HepG2 (cell line): ENCODE measurements around the gene TXNIP. TPM values are rescaled to one million over a fixed set of nuclear protein-coding genes. Genes with fewer than 3 reads are reported as not detected.

Experiments used
- CTCF ChIP-seq: sonication (generic); formaldehyde crosslinking; IDR thresholded peaks from 2 replicates; pipeline ENCODE4 v1.5.0; 2020; ENCODE audit warnings: mild to moderate bottlenecking, missing genetic modification reagents, moderate library complexity
- FOXA1 ChIP-seq, 2 experiments: fragments of 450-650 bp in 1 of 2; sonication (generic) in 1 of 2; formaldehyde crosslinking in 1 of 2; IDR thresholded peaks; 2 replicates each; pipeline versions ENCODE4 v1.4.0 to v1.6.1; 2016 to 2020; ENCODE audit warnings: missing genetic modification reagents in 1 of 2
- KMT2A ChIP-seq: sonication (generic); formaldehyde crosslinking; IDR thresholded peaks from 2 replicates; pipeline ENCODE4 v1.4.0; 2020; ENCODE audit warnings: missing genetic modification reagents
- MAFF ChIP-seq: IDR thresholded peaks from 2 replicates; pipeline ENCODE4 v1.6.1; 2011; ENCODE audit warnings: low read depth, low read length, improper control_type of control experiment
- MATR3 ChIP-seq: sonication (generic); formaldehyde crosslinking; IDR thresholded peaks from 2 replicates; pipeline ENCODE4 v1.4.0; 2020; ENCODE audit warnings: missing genetic modification reagents
- MZF1 ChIP-seq: sonication (generic); formaldehyde crosslinking; IDR thresholded peaks from 2 replicates; pipeline ENCODE4 v1.8.1; 2023; ENCODE audit warnings: mild to moderate bottlenecking, missing genetic modification reagents, borderline replicate concordance
- NCOA1 ChIP-seq: sonication (generic); formaldehyde crosslinking; IDR thresholded peaks from 2 replicates; pipeline ENCODE4 v1.9.0; 2021; ENCODE audit warnings: missing genetic modification reagents
- PBX3 ChIP-seq: sonication (generic); formaldehyde crosslinking; IDR thresholded peaks from 2 replicates; pipeline ENCODE4 v1.8.1; 2023; ENCODE audit warnings: missing genetic modification reagents, inconsistent platforms, borderline replicate concordance
- PHF20 ChIP-seq: sonication (generic); formaldehyde crosslinking; IDR thresholded peaks from 2 replicates; pipeline ENCODE4 v1.5.0; 2020; ENCODE audit warnings: mild to moderate bottlenecking, missing genetic modification reagents
- RCOR2 ChIP-seq: IDR thresholded peaks from 2 replicates; pipeline ENCODE4 v1.6.1; 2016; ENCODE audit warnings: missing biosample characterization, missing genetic modification reagents
- RFXANK ChIP-seq: IDR thresholded peaks from 2 replicates; pipeline ENCODE4 v1.6.1; 2016
- SMARCC2 ChIP-seq: fragments of 450-650 bp; IDR thresholded peaks from 2 replicates; pipeline ENCODE4 v1.6.1; 2017; ENCODE audit warnings: antibody characterized with exemption, mild to moderate bottlenecking
- SMARCE1 ChIP-seq: fragments of 450-650 bp; IDR thresholded peaks from 2 replicates; pipeline ENCODE4 v1.6.1; 2017; ENCODE audit warnings: borderline replicate concordance
- SNAPC4 ChIP-seq: sonication (generic); formaldehyde crosslinking; IDR thresholded peaks from 2 replicates; pipeline ENCODE4 v1.4.0; 2020; ENCODE audit warnings: mild to moderate bottlenecking, missing genetic modification reagents
- TAF15 ChIP-seq: fragments of 200-400 bp; formaldehyde crosslinking; IDR thresholded peaks from one replicate; pipeline ENCODE4 v1.6.1; 2018; ENCODE audit warnings: mild to moderate bottlenecking, low read depth, low read length; ENCODE audit not compliant: poor library complexity, severe bottlenecking
- ZNF12 ChIP-seq: sonication (generic); formaldehyde crosslinking; IDR thresholded peaks from 2 replicates; pipeline ENCODE4 v1.5.0; 2020; ENCODE audit warnings: missing genetic modification reagents
- ZNF138 ChIP-seq: sonication (generic); formaldehyde crosslinking; IDR thresholded peaks from 2 replicates; pipeline ENCODE4 v1.5.0; 2020; ENCODE audit warnings: mild to moderate bottlenecking, low read depth, missing genetic modification reagents
- ZNF720 ChIP-seq: sonication (generic); formaldehyde crosslinking; IDR thresholded peaks from 2 replicates; pipeline ENCODE4 v1.4.0; 2020; ENCODE audit warnings: missing genetic modification reagents
- ZNF740 ChIP-seq: sonication (generic); formaldehyde crosslinking; IDR thresholded peaks from 2 replicates; pipeline ENCODE4 v1.4.0; 2020; ENCODE audit warnings: missing genetic modification reagents
- ZSCAN12 ChIP-seq: sonication (generic); formaldehyde crosslinking; IDR thresholded peaks from 2 replicates; pipeline ENCODE4 v1.9.0; 2021; ENCODE audit warnings: mild to moderate bottlenecking, missing genetic modification reagents
- ZUFSP ChIP-seq: sonication (generic); formaldehyde crosslinking; IDR thresholded peaks from 2 replicates; pipeline ENCODE4 v1.9.0; 2021; ENCODE audit warnings: missing genetic modification reagents, mild to moderate bottlenecking, borderline replicate concordance
- polyA plus RNA-seq, 8 experiments: library from polyadenylated mRNA; depleted of rRNA in 3 of 8; stranded (reverse) in 7 of 8; unstranded in 1 of 8; fragments of >200 nt; fragmentation: Illumina TruSeq in 4 of 8; extraction: Trizol in 4 of 8; gene quantifications; 2 replicates each; pipeline versions ENCODE4 v1.2.1 to v1.2.3, GENCODE V29; 2011 to 2016; ENCODE audit warnings: low read depth in 4 of 8, missing spikeins in 1 of 8, mixed read lengths in 1 of 8; ENCODE audit not compliant: insufficient read depth in 1 of 8
- total RNA-seq, 5 experiments: library from RNA; depleted of rRNA; stranded (reverse); fragments of >200 nt; fragmentation: Illumina TruSeq; extraction: Trizol; gene quantifications; 2 replicates each; pipeline ENCODE4 v1.2.3, GENCODE V29; 2016; ENCODE audit warnings: low read depth in 1 of 5

TXNIP gene
- total and polyA plus RNA-seq, 2 of the 13 experiments (the other 11 are each of a cell fraction or from before 2014, with no cell fraction given): 24.4 to 237 TPM

GRCh38 chr1:145960468-145961108 lies 35.8 kb downstream of the TXNIP start (continued):
- no peak for TF ChIP-seq NCOA1 (CRISPR knock-in tag)
- TF ChIP-seq SNAPC4 (CRISPR knock-in tag): no peak
- TF ChIP-seq ZUFSP (CRISPR knock-in tag): no peak
- no peak for TF ChIP-seq RFXANK (CRISPR knock-in tag)
- no peak for TF ChIP-seq TAF15
- no peak for TF ChIP-seq RCOR2 (CRISPR knock-in tag)
- 0 out of 2 replicates have a peak, but pooled peaks have one; percentile 70 for TF ChIP-seq ZNF138 (CRISPR knock-in tag)
- no peak for TF ChIP-seq FOXA1 (IDR thresholded peaks at IDR 0.05)
- TF ChIP-seq FOXA1 (CRISPR knock-in tag; IDR thresholded peaks at IDR 0.05): peak; percentile 3; the same call in 1 of the 2 replicates
- TF ChIP-seq ZNF12 (CRISPR knock-in tag): no peak
- no peak for TF ChIP-seq ZSCAN12 (CRISPR knock-in tag)
- peak; percentile 57; the same call in 1 of the 2 replicates for TF ChIP-seq ZNF740
- TF ChIP-seq PBX3: no peak
- no peak; the same call in 1 of the 2 replicates for TF ChIP-seq KMT2A
- no peak for TF ChIP-seq MATR3 (CRISPR knock-in tag)
- peak; percentile 65 for TF ChIP-seq PHF20
- TF ChIP-seq SMARCE1: no peak
- TF ChIP-seq SMARCC2: no peak
- TF ChIP-seq MZF1 (CRISPR knock-in tag): no peak
- TF ChIP-seq CTCF (CRISPR knock-in tag): peak; percentile 64
- TF ChIP-seq ZNF720 (CRISPR knock-in tag): no peak
- TF ChIP-seq MAFF: no peak
